Neural cell (in vitro differentiated cells): ENCODE results near the gene IP6K2. TPM values are rescaled to one million over a fixed set of nuclear protein-coding genes. Genes with fewer than 3 reads are reported as not detected.

Experiments used
- H2AFZ ChIP-seq: fragments of 200-600, 300-800 bp; sonication (generic), shearing (Covaris generic); 2 replicates; pipeline ENCODE4 v1.6.0; 2014; ENCODE audit warnings: low read depth, mild to moderate bottlenecking, antibody characterized with exemption, low read length, moderate library complexity
- H3F3A ChIP-seq: fragments of 200-600 bp; shearing (Covaris generic); 2 replicates; pipeline ENCODE4 v1.6.1; 2016; ENCODE audit warnings: mild to moderate bottlenecking, moderate library complexity, mixed read lengths, antibody characterized with exemption, low read length; ENCODE audit not compliant: insufficient read depth, poor library complexity, severe bottlenecking
- H3K27ac ChIP-seq: fragments of 200-600, 300-800 bp; sonication (generic), shearing (Covaris generic); 2 replicates; pipeline ENCODE4 v1.5.1; 2014; ENCODE audit warnings: mild to moderate bottlenecking, low read length, moderate library complexity
- H3K27me3 ChIP-seq: fragments of 300-800, 200-600 bp; sonication (generic), shearing (Covaris generic); 2 replicates; pipeline ENCODE4 v1.6.0; 2014; ENCODE audit warnings: mild to moderate bottlenecking, low read depth, low read length, moderate library complexity; ENCODE audit not compliant: insufficient read depth
- H3K36me3 ChIP-seq: fragments of 300-800, 200-600 bp; sonication (generic), shearing (Covaris generic); 2 replicates; pipeline ENCODE4 v1.5.1; 2014; ENCODE audit warnings: mild to moderate bottlenecking, antibody characterized with exemption, low read length, moderate library complexity; ENCODE audit not compliant: insufficient read depth
- H3K4me2 ChIP-seq: fragments of 300-800, 200-600 bp; sonication (generic), shearing (Covaris generic); 2 replicates; pipeline ENCODE4 v1.6.0; 2014; ENCODE audit warnings: mild to moderate bottlenecking, low read length
- H3K4me3 ChIP-seq: fragments of 300-800, 200-600 bp; sonication (generic), shearing (Covaris generic); 2 replicates; pipeline ENCODE4 v1.5.1; 2014; ENCODE audit warnings: mild to moderate bottlenecking, low read length, moderate library complexity
- H3K79me2 ChIP-seq: fragments of 200-600 bp; shearing (Covaris generic); replicated peaks from 2 replicates; pipeline ENCODE4 v1.6.0; 2014; ENCODE audit warnings: mild to moderate bottlenecking, low read length, moderate library complexity; ENCODE audit not compliant: insufficient read depth
- H3K9ac ChIP-seq: fragments of 300-800, 200-600 bp; sonication (generic), shearing (Covaris generic); 2 replicates; pipeline ENCODE4 v1.6.1; 2016; ENCODE audit warnings: mild to moderate bottlenecking, low read length, mixed read lengths
- H3K9me2 ChIP-seq: fragments of 200-600 bp; shearing (Covaris generic); 2 replicates; pipeline ENCODE4 v1.6.1; 2016; ENCODE audit warnings: mild to moderate bottlenecking, low read length, mixed read lengths; ENCODE audit not compliant: insufficient read depth
- H3K9me3 ChIP-seq: fragments of 200-600, 300-800 bp; sonication (generic), shearing (Covaris generic); 2 replicates; pipeline ENCODE4 v1.6.1; 2016; ENCODE audit warnings: mild to moderate bottlenecking, mixed run types, low read length, moderate library complexity, mixed read lengths
- H4K20me1 ChIP-seq: fragments of 200-600 bp; shearing (Covaris generic); 2 replicates; pipeline ENCODE4 v1.6.1; 2016; ENCODE audit warnings: mild to moderate bottlenecking, mixed run types; ENCODE audit not compliant: insufficient read depth
- CTCF ChIP-seq: fragments of 450-650 bp; IDR thresholded peaks from 2 replicates; pipeline ENCODE4 v1.5.1; 2014; ENCODE audit warnings: antibody characterized with exemption, mild to moderate bottlenecking, moderate library complexity; ENCODE audit not compliant: poor library complexity, severe bottlenecking
- EP300 ChIP-seq: fragments of 450-650 bp; conservative IDR thresholded peaks from 2 replicates; pipeline ENCODE4 v1.6.1; 2014; ENCODE audit warnings: antibody characterized with exemption, mild to moderate bottlenecking, moderate library complexity; ENCODE audit not compliant: poor library complexity, severe bottlenecking
- EZH2 ChIP-seq: fragments of 200-600, 300-800 bp; shearing (Covaris generic), sonication (generic); IDR thresholded peaks from 2 replicates; pipeline ENCODE4 v1.6.1; 2014; ENCODE audit warnings: antibody characterized with exemption, low read length, borderline replicate concordance, mild to moderate bottlenecking; ENCODE audit not compliant: insufficient read depth, poor library complexity, severe bottlenecking
- MXI1 ChIP-seq: fragments of 450-650 bp; conservative IDR thresholded peaks from 2 replicates; pipeline ENCODE4 v1.6.1; 2014; ENCODE audit warnings: antibody characterized with exemption, mild to moderate bottlenecking; ENCODE audit not compliant: poor library complexity, severe bottlenecking
- POLR2AphosphoS5 ChIP-seq: IDR thresholded peaks from 2 replicates; pipeline ENCODE4 v1.6.1; 2012
- RAD21 ChIP-seq: fragments of 450-650 bp; conservative IDR thresholded peaks from 2 replicates; pipeline ENCODE4 v1.6.1; 2014; ENCODE audit warnings: antibody characterized with exemption, mild to moderate bottlenecking, moderate library complexity
- REST ChIP-seq: IDR thresholded peaks from 2 replicates; pipeline ENCODE4 v1.6.1; 2012; ENCODE audit warnings: borderline replicate concordance
- SMC3 ChIP-seq: fragments of 450-650 bp; conservative IDR thresholded peaks from 2 replicates; pipeline ENCODE4 v1.6.1; 2014; ENCODE audit warnings: antibody characterized with exemption, mild to moderate bottlenecking, moderate library complexity; ENCODE audit not compliant: poor library complexity
- TAF1 ChIP-seq: IDR thresholded peaks from 2 replicates; pipeline ENCODE4 v1.6.1; 2012; ENCODE audit warnings: low read depth
- polyA plus RNA-seq: library from polyadenylated mRNA; depleted of rRNA; stranded (reverse); fragments of >200 nt; gene quantifications from 2 replicates; pipeline ENCODE4 v1.2.3, GENCODE V29; 2014

Gene IP6K2
- polyA plus RNA-seq, 1 donor from 2014 or later = 480 TPM

- H3K27ac ChIP-seq = no peak overlapping the region
- H3K4me3 ChIP-seq = no peak overlapping the region
- H3F3A ChIP-seq = no peaks in the 10 kb centered on the region
- H2AFZ ChIP-seq = no peak overlapping the region
- peaks cover 13% of the 10 kb centered on the region for H3K36me3 ChIP-seq
- no peaks in the 10 kb centered on the region for H3K9me3 ChIP-seq
- H3K9me2 ChIP-seq = no peaks in the 10 kb centered on the region
- TF ChIP-seq POLR2AphosphoS5 (peak; percentile 12), RAD21 (no peak)
- peaks cover 63% of the 10 kb centered on the region for H4K20me1 ChIP-seq
- no peaks in the 10 kb centered on the region for H3K27me3 ChIP-seq
- no peak overlapping the region for H3K4me2 ChIP-seq
- H3K79me2 ChIP-seq = peaks cover 39% of the 10 kb centered on the region
- no peak overlapping the region for H3K9ac ChIP-seq
These were observed 26.1 kb downstream of the IP6K2 start for GRCh38 chr3:48690846-48691458.

GRCh38 chr3:48689384-48689783 is 27.6 kb downstream of the IP6K2 start:
- Histone ChIP-seq H3K27ac (no peak overlapping the region), H3K79me2 (peaks cover 34% of the 10 kb centered on the region), H3K4me3 (no peak overlapping the region), H3K36me3 (peaks cover 13% of the 10 kb centered on the region), H2AFZ (no peak overlapping the region), H3K9me3 (no peaks in the 10 kb centered on the region), H3K9ac (no peak overlapping the region), H3F3A (no peaks in the 10 kb centered on the region), H3K9me2 (no peaks in the 10 kb centered on the region), H4K20me1 (peaks cover 49% of the 10 kb centered on the region), H3K27me3 (no peaks in the 10 kb centered on the region), H3K4me2 (no peak overlapping the region)
- TF ChIP-seq MXI1 (no peak), EP300 (no peak), CTCF (no peak), TAF1 (no peak), REST (no peak), RAD21 (no peak), POLR2AphosphoS5 (no peak), EZH2 (no peak), SMC3 (no peak)

GRCh38 chr3:48688737-48689075 is 28.3 kb downstream of the IP6K2 start:
- no peaks in the 10 kb centered on the region for H3K9me2 ChIP-seq
- H3K9me3 ChIP-seq = no peaks in the 10 kb centered on the region
- peaks cover 29% of the 10 kb centered on the region for H3K79me2 ChIP-seq
- H3K27ac ChIP-seq = no peak overlapping the region
- no peak overlapping the region for H3K4me2 ChIP-seq
- peaks cover 44% of the 10 kb centered on the region for H4K20me1 ChIP-seq
- H3K9ac ChIP-seq = no peak overlapping the region
- H3K36me3 ChIP-seq = peaks cover 13% of the 10 kb centered on the region
- no peak overlapping the region for H3K4me3 ChIP-seq
- no peak overlapping the region for H2AFZ ChIP-seq
- no peaks in the 10 kb centered on the region for H3F3A ChIP-seq
- TF ChIP-seq TAF1 (no peak), POLR2AphosphoS5 (peak; percentile 3)
- no peaks in the 10 kb centered on the region for H3K27me3 ChIP-seq
